Measurements from ENCODE around the gene SYT9.

SYT9 gene

GRCh38 chr11:7347611-7348431, 96.1 kb downstream of the SYT9 start:
- Mint-ChIP-seq H3K4me3 (no peak overlapping the region), H3K4me1 (ENCODE audit: low read depth) (no peaks in the 10 kb centered on the region), H3K27ac (no peak overlapping the region), H3K36me3 (ENCODE audit: low read depth) (no peaks in the 10 kb centered on the region), H3K27me3 (peaks cover 18% of the 10 kb centered on the region), H3K9me3 (no peaks in the 10 kb centered on the region)

GRCh38 chr11:7348432-7349304, 97.0 kb downstream of the SYT9 start:
- peaks cover 18% of the 10 kb centered on the region for H3K27me3 Mint-ChIP-seq
- no peak overlapping the region for H3K27ac Mint-ChIP-seq
- H3K4me3 Mint-ChIP-seq, result no peak overlapping the region
- H3K9me3 Mint-ChIP-seq, result no peaks in the 10 kb centered on the region
- H3K36me3 Mint-ChIP-seq (ENCODE audit: low read depth), result no peaks in the 10 kb centered on the region
- no peaks in the 10 kb centered on the region for H3K4me1 Mint-ChIP-seq (ENCODE audit: low read depth)

- Mint-ChIP-seq H3K27ac (no peak overlapping the region), H3K4me1 (ENCODE audit: low read depth) (no peaks in the 10 kb centered on the region), H3K4me3 (no peak overlapping the region), H3K9me3 (no peaks in the 10 kb centered on the region), H3K36me3 (ENCODE audit: low read depth) (no peaks in the 10 kb centered on the region), H3K27me3 (peaks cover 13% of the 10 kb centered on the region)
Measured at GRCh38 chr11:7351228-7351627, 99.5 kb downstream of the SYT9 start.

- no peaks in the 10 kb centered on the region for H3K4me1 Mint-ChIP-seq (ENCODE audit: low read depth)
- H3K4me3 Mint-ChIP-seq, result no peak overlapping the region
- H3K9me3 Mint-ChIP-seq, result no peaks in the 10 kb centered on the region
- H3K36me3 Mint-ChIP-seq (ENCODE audit: low read depth), result no peaks in the 10 kb centered on the region
- H3K27me3 Mint-ChIP-seq, result peaks cover 13% of the 10 kb centered on the region
- H3K27ac Mint-ChIP-seq, result no peak overlapping the region
Measured at GRCh38 chr11:7353100-7353499, 101.4 kb downstream of the SYT9 start.

GRCh38 chr11:7364660-7365059, 113.0 kb downstream of the SYT9 start:
- Mint-ChIP-seq H3K4me1 (ENCODE audit: low read depth) (no peaks in the 10 kb centered on the region), H3K27me3 (peaks cover 14% of the 10 kb centered on the region), H3K4me3 (no peak overlapping the region), H3K36me3 (ENCODE audit: low read depth) (no peaks in the 10 kb centered on the region), H3K27ac (no peak overlapping the region), H3K9me3 (no peaks in the 10 kb centered on the region)

GRCh38 chr11:7367803-7368202, 116.1 kb downstream of the SYT9 start:
- H3K9me3 Mint-ChIP-seq, result peaks cover 4% of the 10 kb centered on the region
- H3K27me3 Mint-ChIP-seq, result peaks cover 15% of the 10 kb centered on the region
- no peak overlapping the region for H3K27ac Mint-ChIP-seq
- H3K36me3 Mint-ChIP-seq (ENCODE audit: low read depth), result no peaks in the 10 kb centered on the region
- no peaks in the 10 kb centered on the region for H3K4me1 Mint-ChIP-seq (ENCODE audit: low read depth)
- no peak overlapping the region for H3K4me3 Mint-ChIP-seq

GRCh38 chr11:7376386-7376785, 124.7 kb downstream of the SYT9 start:
- no peak overlapping the region for H3K27ac Mint-ChIP-seq
- H3K4me3 Mint-ChIP-seq, result no peak overlapping the region
- no peaks in the 10 kb centered on the region for H3K4me1 Mint-ChIP-seq (ENCODE audit: low read depth)
- no peaks in the 10 kb centered on the region for H3K36me3 Mint-ChIP-seq (ENCODE audit: low read depth)
- H3K9me3 Mint-ChIP-seq, result peaks cover 8% of the 10 kb centered on the region
- peaks cover 39% of the 10 kb centered on the region for H3K27me3 Mint-ChIP-seq

GRCh38 chr11:7381937-7382336, 130.2 kb downstream of the SYT9 start:
- peaks cover 25% of the 10 kb centered on the region for H3K27me3 Mint-ChIP-seq

GRCh38 chr11:7383406-7383805, 131.7 kb downstream of the SYT9 start:
- no peaks in the 10 kb centered on the region for H3K4me1 Mint-ChIP-seq (ENCODE audit: low read depth)
- no peaks in the 10 kb centered on the region for H3K9me3 Mint-ChIP-seq
- H3K27me3 Mint-ChIP-seq, result peaks cover 20% of the 10 kb centered on the region
- H3K36me3 Mint-ChIP-seq (ENCODE audit: low read depth), result no peaks in the 10 kb centered on the region
- no peak overlapping the region for H3K4me3 Mint-ChIP-seq
- H3K27ac Mint-ChIP-seq, result no peak overlapping the region

More at GRCh38 chr11:7381937-7382336, 130.2 kb downstream of the SYT9 start:
- Mint-ChIP-seq H3K9me3 (no peaks in the 10 kb centered on the region), H3K27ac (no peak overlapping the region), H3K4me3 (no peak overlapping the region), H3K4me1 (ENCODE audit: low read depth) (no peaks in the 10 kb centered on the region), H3K36me3 (ENCODE audit: low read depth) (no peaks in the 10 kb centered on the region)

- H3K4me1 Mint-ChIP-seq (ENCODE audit: low read depth), result no peaks in the 10 kb centered on the region
Measured at GRCh38 chr11:7384691-7385090, 133.0 kb downstream of the SYT9 start.

GRCh38 chr11:7385532-7385931, 133.8 kb downstream of the SYT9 start:
- no peak overlapping the region for H3K4me3 Mint-ChIP-seq
- no peaks in the 10 kb centered on the region for H3K4me1 Mint-ChIP-seq (ENCODE audit: low read depth)
- H3K9me3 Mint-ChIP-seq, result no peaks in the 10 kb centered on the region
- no peak overlapping the region for H3K27ac Mint-ChIP-seq
- no peaks in the 10 kb centered on the region for H3K36me3 Mint-ChIP-seq (ENCODE audit: low read depth)
- peaks cover 11% of the 10 kb centered on the region for H3K27me3 Mint-ChIP-seq

More at GRCh38 chr11:7384691-7385090, 133.0 kb downstream of the SYT9 start:
- no peaks in the 10 kb centered on the region for H3K36me3 Mint-ChIP-seq (ENCODE audit: low read depth)
- H3K27me3 Mint-ChIP-seq, result peaks cover 15% of the 10 kb centered on the region
- H3K27ac Mint-ChIP-seq, result no peak overlapping the region
- H3K9me3 Mint-ChIP-seq, result no peaks in the 10 kb centered on the region
- H3K4me3 Mint-ChIP-seq, result no peak overlapping the region

GRCh38 chr11:7413961-7414915, 162.5 kb downstream of the SYT9 start:
- Mint-ChIP-seq H3K27me3 (peaks cover 22% of the 10 kb centered on the region), H3K36me3 (ENCODE audit: low read depth) (no peaks in the 10 kb centered on the region), H3K4me3 (no peak overlapping the region), H3K9me3 (peaks cover 9% of the 10 kb centered on the region), H3K4me1 (ENCODE audit: low read depth) (no peaks in the 10 kb centered on the region), H3K27ac (no peak overlapping the region)

GRCh38 chr11:7414973-7415817, 163.5 kb downstream of the SYT9 start:
- Mint-ChIP-seq H3K36me3 (ENCODE audit: low read depth) (no peaks in the 10 kb centered on the region), H3K27me3 (peaks cover 16% of the 10 kb centered on the region), H3K27ac (no peak overlapping the region), H3K4me1 (ENCODE audit: low read depth) (no peaks in the 10 kb centered on the region), H3K4me3 (no peak overlapping the region), H3K9me3 (peaks cover 9% of the 10 kb centered on the region)

- H3K27ac Mint-ChIP-seq, result no peak overlapping the region
Measured at GRCh38 chr11:7416080-7416479, 164.4 kb downstream of the SYT9 start.

More at GRCh38 chr11:7416080-7416479, 164.4 kb downstream of the SYT9 start:
- Mint-ChIP-seq H3K4me3 (no peak overlapping the region), H3K36me3 (ENCODE audit: low read depth) (no peaks in the 10 kb centered on the region), H3K27me3 (peaks cover 10% of the 10 kb centered on the region), H3K9me3 (peaks cover 8% of the 10 kb centered on the region), H3K4me1 (ENCODE audit: low read depth) (no peaks in the 10 kb centered on the region)
